Measurements from ENCODE around the gene SLC25A14.

Gene SLC25A14

GRCh38 chrX:130376077-130376476, 36.4 kb downstream of the SLC25A14 start:
- POLR2A ChIA-PET: no interaction called here
- CTCF ChIA-PET: no interaction called here

GRCh38 chrX:130378024-130378669, 38.4 kb downstream of the SLC25A14 start:
- no peaks in the 10 kb centered on the region for H3K4me1 ChIP-seq (ENCODE audit: control extremely low read depth in 1 of 4, control insufficient read depth in 4 of 4, insufficient read depth in 4 of 4, low read length in 3 of 4)
- no peaks in the 10 kb centered on the region for H3K36me3 ChIP-seq (ENCODE audit: control insufficient read depth in 4 of 4, insufficient read depth in 4 of 4, low read length in 3 of 4)
- CTCF ChIA-PET: no interaction called here
- no peaks in the 10 kb centered on the region for H3K27me3 ChIP-seq (replicated peaks in 2 of 5; ENCODE audit: control insufficient read depth in 4 of 5, insufficient read depth in 5 of 5, low read length in 4 of 5)
- DNase-seq: peak in 2 of 3 donors; percentile 6 to 25
- 49% methylated on average over 5 of the region's 5 CpGs for WGBS (ENCODE audit: insufficient coverage)
- no peak overlapping the region for H3K4me3 ChIP-seq (ENCODE audit: control insufficient read depth in 1 of 7, extremely low read depth in 1 of 7, insufficient read depth in 4 of 7, low read depth in 2 of 7, low read length in 6 of 7)
- no peak overlapping the region for H3K27ac ChIP-seq (ENCODE audit: insufficient read depth in 1 of 2, low read depth in 1 of 2, low read length in 2 of 2, poor library complexity in 1 of 2, severe bottlenecking in 2 of 2)
- no peaks in the 10 kb centered on the region for H3K9me3 ChIP-seq (ENCODE audit: control extremely low read depth in 1 of 5, control insufficient read depth in 4 of 5, insufficient read depth in 2 of 5, low read depth in 1 of 5, low read length in 4 of 5)
- POLR2A ChIA-PET: interaction anchor here (0.8 kb wide), 1 partner anchor 11 kb away, joined by 3 read pairs; no protein-coding TSS in a partner anchor

More at GRCh38 chrX:130376077-130376476, 36.4 kb downstream of the SLC25A14 start:
- Histone ChIP-seq H3K4me3 (ENCODE audit: control insufficient read depth in 1 of 7, extremely low read depth in 1 of 7, insufficient read depth in 4 of 7, low read depth in 2 of 7, low read length in 6 of 7) (no peak overlapping the region), H3K36me3 (ENCODE audit: control insufficient read depth in 4 of 4, insufficient read depth in 4 of 4, low read length in 3 of 4) (peaks cover 0 to 6% (median 1%) of the 10 kb centered on the region in 4 experiments), H3K27me3 (replicated peaks in 2 of 5; ENCODE audit: control insufficient read depth in 4 of 5, insufficient read depth in 5 of 5, low read length in 4 of 5) (no peaks in the 10 kb centered on the region), H3K27ac (ENCODE audit: insufficient read depth in 1 of 2, low read depth in 1 of 2, low read length in 2 of 2, poor library complexity in 1 of 2, severe bottlenecking in 2 of 2) (no peak overlapping the region), H3K9me3 (ENCODE audit: control extremely low read depth in 1 of 5, control insufficient read depth in 4 of 5, insufficient read depth in 2 of 5, low read depth in 1 of 5, low read length in 4 of 5) (no peaks in the 10 kb centered on the region), H3K4me1 (ENCODE audit: control extremely low read depth in 1 of 4, control insufficient read depth in 4 of 4, insufficient read depth in 4 of 4, low read length in 3 of 4) (no peaks in the 10 kb centered on the region)
- no peak for DNase-seq

GRCh38 chrX:130385520-130385919, 45.8 kb downstream of the SLC25A14 start, which contains the start of gene GPR119:
GPR119 (minus strand) TSS chrX:130385674; CDS start chrX:130385447, 227 bp downstream.
- 84% methylated on average over 4 of the region's 4 CpGs for WGBS (ENCODE audit: insufficient coverage)
- no peak for DNase-seq
- peaks cover 0 to 3% (median 0%) of the 10 kb centered on the region in 5 experiments for H3K27me3 ChIP-seq (replicated peaks in 2 of 5; ENCODE audit: control insufficient read depth in 4 of 5, insufficient read depth in 5 of 5, low read length in 4 of 5)
- H3K27ac ChIP-seq (ENCODE audit: insufficient read depth in 1 of 2, low read depth in 1 of 2, low read length in 2 of 2, poor library complexity in 1 of 2, severe bottlenecking in 2 of 2): no peak within 1 kb of the TSS
- H3K4me3 ChIP-seq (ENCODE audit: control insufficient read depth in 1 of 7, extremely low read depth in 1 of 7, insufficient read depth in 4 of 7, low read depth in 2 of 7, low read length in 6 of 7): no peak within 1 kb of the TSS
- H3K36me3 ChIP-seq (ENCODE audit: control insufficient read depth in 4 of 4, insufficient read depth in 4 of 4, low read length in 3 of 4): no peaks in the 10 kb centered on the region
- CTCF ChIA-PET: interaction anchor here (1.0 kb wide), 1 partner anchor 12 kb away, joined by 3 read pairs; no protein-coding TSS in a partner anchor
- POLR2A ChIA-PET: no interaction called here
- no peaks in the 10 kb centered on the region for H3K9me3 ChIP-seq (ENCODE audit: control extremely low read depth in 1 of 5, control insufficient read depth in 4 of 5, insufficient read depth in 2 of 5, low read depth in 1 of 5, low read length in 4 of 5)
- no peaks in the 10 kb centered on the region for H3K4me1 ChIP-seq (ENCODE audit: control extremely low read depth in 1 of 4, control insufficient read depth in 4 of 4, insufficient read depth in 4 of 4, low read length in 3 of 4)

GRCh38 chrX:130386408-130386808, 46.7 kb downstream of the SLC25A14 start:
- H3K27ac ChIP-seq (ENCODE audit: insufficient read depth in 1 of 2, low read depth in 1 of 2, low read length in 2 of 2, poor library complexity in 1 of 2, severe bottlenecking in 2 of 2): no peak overlapping the region
- H3K4me1 ChIP-seq (ENCODE audit: control extremely low read depth in 1 of 4, control insufficient read depth in 4 of 4, insufficient read depth in 4 of 4, low read length in 3 of 4): no peaks in the 10 kb centered on the region
- WGBS (ENCODE audit: insufficient coverage): 67% methylated on average over 3 of the region's 5 CpGs
- H3K27me3 ChIP-seq (replicated peaks in 2 of 5; ENCODE audit: control insufficient read depth in 4 of 5, insufficient read depth in 5 of 5, low read length in 4 of 5): peaks cover 0 to 3% (median 0%) of the 10 kb centered on the region in 5 experiments
- no peak for DNase-seq
- H3K36me3 ChIP-seq (ENCODE audit: control insufficient read depth in 4 of 4, insufficient read depth in 4 of 4, low read length in 3 of 4): no peaks in the 10 kb centered on the region
- CTCF ChIA-PET: interaction anchor here (1.0 kb wide), 1 partner anchor 11 kb away, joined by 3 read pairs; no protein-coding TSS in a partner anchor
- POLR2A ChIA-PET: no interaction called here
- no peaks in the 10 kb centered on the region for H3K9me3 ChIP-seq (ENCODE audit: control extremely low read depth in 1 of 5, control insufficient read depth in 4 of 5, insufficient read depth in 2 of 5, low read depth in 1 of 5, low read length in 4 of 5)
- H3K4me3 ChIP-seq (ENCODE audit: control insufficient read depth in 1 of 7, extremely low read depth in 1 of 7, insufficient read depth in 4 of 7, low read depth in 2 of 7, low read length in 6 of 7): no peak overlapping the region

- Histone ChIP-seq H3K4me3 (ENCODE audit: control insufficient read depth in 1 of 7, extremely low read depth in 1 of 7, insufficient read depth in 4 of 7, low read depth in 2 of 7, low read length in 6 of 7) (no peak overlapping the region), H3K27me3 (replicated peaks in 2 of 5; ENCODE audit: control insufficient read depth in 4 of 5, insufficient read depth in 5 of 5, low read length in 4 of 5) (peaks cover 2 to 16% (median 3%) of the 10 kb centered on the region in 5 experiments), H3K27ac (ENCODE audit: insufficient read depth in 1 of 2, low read depth in 1 of 2, low read length in 2 of 2, poor library complexity in 1 of 2, severe bottlenecking in 2 of 2) (no peak overlapping the region), H3K9me3 (ENCODE audit: control extremely low read depth in 1 of 5, control insufficient read depth in 4 of 5, insufficient read depth in 2 of 5, low read depth in 1 of 5, low read length in 4 of 5) (no peaks in the 10 kb centered on the region), H3K36me3 (ENCODE audit: control insufficient read depth in 4 of 4, insufficient read depth in 4 of 4, low read length in 3 of 4) (no peaks in the 10 kb centered on the region), H3K4me1 (ENCODE audit: control extremely low read depth in 1 of 4, control insufficient read depth in 4 of 4, insufficient read depth in 4 of 4, low read length in 3 of 4) (no peaks in the 10 kb centered on the region)
- WGBS (ENCODE audit: insufficient coverage): 29% methylated on average over 3 of the region's 5 CpGs
- ChIA-PET CTCF (interaction anchor here (0.8 to 1.0 kb wide), 3 partner anchors 10 to 523 kb away, joined by 3 read pairs; no protein-coding TSS in a partner anchor), POLR2A (no interaction called here)
- peak; percentile 10 to 28 (median 25) for DNase-seq
Observed at GRCh38 chrX:130393451-130394074, 53.8 kb downstream of the SLC25A14 start.

GRCh38 chrX:130395341-130395740, 55.6 kb downstream of the SLC25A14 start:
- H3K4me1 ChIP-seq (ENCODE audit: control extremely low read depth in 1 of 4, control insufficient read depth in 4 of 4, insufficient read depth in 4 of 4, low read length in 3 of 4): no peaks in the 10 kb centered on the region
- ChIA-PET CTCF (no interaction called here), POLR2A (no interaction called here)
- no peaks in the 10 kb centered on the region for H3K9me3 ChIP-seq (ENCODE audit: control extremely low read depth in 1 of 5, control insufficient read depth in 4 of 5, insufficient read depth in 2 of 5, low read depth in 1 of 5, low read length in 4 of 5)
- 83% methylated on average over 7 of the region's 7 CpGs for WGBS (ENCODE audit: insufficient coverage)
- no peak overlapping the region for H3K4me3 ChIP-seq (ENCODE audit: control insufficient read depth in 1 of 7, extremely low read depth in 1 of 7, insufficient read depth in 4 of 7, low read depth in 2 of 7, low read length in 6 of 7)
- H3K27ac ChIP-seq (ENCODE audit: insufficient read depth in 1 of 2, low read depth in 1 of 2, low read length in 2 of 2, poor library complexity in 1 of 2, severe bottlenecking in 2 of 2): no peak overlapping the region
- DNase-seq: no peak
- peaks cover 2 to 16% (median 6%) of the 10 kb centered on the region in 5 experiments for H3K27me3 ChIP-seq (replicated peaks in 2 of 5; ENCODE audit: control insufficient read depth in 4 of 5, insufficient read depth in 5 of 5, low read length in 4 of 5)
- H3K36me3 ChIP-seq (ENCODE audit: control insufficient read depth in 4 of 4, insufficient read depth in 4 of 4, low read length in 3 of 4): no peaks in the 10 kb centered on the region

All from common myeloid progenitor, CD34-positive (primary cell).